Astrocyte of the hippocampus (primary cell): ENCODE results near the gene MED26.
"Not testable (repeated sequence)": the region's sequence is repeated elsewhere in the genome, so short reads cannot be mapped to it uniquely, and the experiment has no call there.

ENCODE experiments used
- DNase-seq: peaks from one replicate; pipeline ENCODE4 v3.0.0; 2011; ENCODE audit warnings: low read depth, low spot score

The MED26 gene

DNA sequence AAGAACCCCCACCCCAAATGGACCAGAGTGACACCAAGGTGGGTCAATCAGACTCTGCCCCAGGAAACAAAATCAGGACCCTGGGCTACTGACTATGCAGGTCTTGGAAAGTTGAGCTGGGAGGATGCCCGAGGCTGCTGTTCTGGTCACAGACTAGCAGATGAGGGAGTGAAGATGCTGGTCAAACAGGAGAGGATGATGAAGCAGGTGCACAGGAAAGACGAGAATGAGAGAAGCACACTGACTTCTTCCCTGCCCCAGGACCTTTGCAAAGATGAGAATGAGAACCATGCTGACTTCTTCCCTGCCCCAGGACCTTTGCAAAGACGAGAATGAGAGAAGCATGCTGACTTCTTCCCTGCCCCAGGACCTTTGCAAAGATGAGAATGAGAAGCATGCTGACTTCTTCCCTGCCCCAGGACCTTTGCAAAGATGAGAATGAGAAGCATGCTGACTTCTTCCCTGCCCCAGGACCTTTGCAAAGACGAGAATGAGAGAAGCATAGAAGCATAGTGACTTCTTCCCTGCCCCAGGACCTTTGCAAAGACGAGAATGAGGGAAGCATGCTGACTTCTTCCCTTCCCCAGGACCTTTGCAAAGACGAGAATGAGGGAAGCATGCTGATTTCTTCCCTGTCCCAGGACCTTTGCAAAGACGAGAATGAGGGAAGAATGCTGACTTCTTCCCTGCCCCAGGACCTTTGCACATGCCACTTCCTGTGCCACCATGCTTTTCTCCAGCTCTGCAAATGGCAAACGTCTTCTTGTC lies 23.6 kb upstream of the MED26 start:
- not testable (repeated sequence) for DNase-seq

DNA sequence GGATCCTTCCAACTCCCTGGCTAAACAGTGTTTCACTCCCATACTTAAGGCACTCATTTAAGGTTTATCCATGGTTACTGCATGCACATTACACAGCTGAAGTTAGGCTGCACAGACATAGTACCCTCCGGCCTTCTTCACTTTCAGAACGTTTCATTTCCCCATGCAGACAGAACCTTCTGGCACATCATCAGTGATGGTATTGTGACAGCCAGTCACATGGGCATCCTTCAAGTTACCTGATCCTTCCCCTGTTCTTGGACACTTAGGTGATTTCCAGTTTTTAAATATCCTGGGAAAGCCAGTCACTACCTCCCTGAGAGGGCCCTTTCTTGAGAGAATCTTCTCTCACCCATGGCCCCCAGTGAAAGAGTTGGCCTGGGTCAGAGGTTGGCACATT lies 22.8 kb upstream of the MED26 start:
- DNase-seq = no peak

- DNase-seq = no peak
Observed at GRCh38 chr19:16649734-16650133, 21.7 kb upstream of the MED26 start.

GRCh38 chr19:16645140-16645539 lies 17.1 kb upstream of the MED26 start:
- no peak for DNase-seq

- no peak for DNase-seq
Observed at GRCh38 chr19:16641695-16642094, 13.7 kb upstream of the MED26 start.

DNA sequence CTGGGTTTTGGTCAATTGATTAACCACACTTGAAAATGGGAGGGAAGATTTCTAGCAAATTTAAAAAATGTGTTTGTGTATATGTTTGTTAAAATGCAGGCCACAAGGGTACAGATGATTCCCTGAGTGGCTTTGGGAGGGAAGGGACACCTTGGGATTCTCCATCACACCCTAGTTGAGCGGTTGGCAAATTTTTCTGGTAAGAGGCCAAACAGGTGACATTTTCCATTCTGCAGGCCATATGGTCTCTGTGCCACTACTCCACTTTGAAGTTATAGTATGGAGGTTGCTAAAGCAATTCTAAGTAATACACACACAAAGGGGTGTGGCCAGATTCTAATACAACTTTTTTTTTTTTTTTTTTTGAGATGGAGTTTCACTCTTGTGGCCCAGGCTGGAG lies 12.9 kb upstream of the MED26 start:
- no peak for DNase-seq

DNA sequence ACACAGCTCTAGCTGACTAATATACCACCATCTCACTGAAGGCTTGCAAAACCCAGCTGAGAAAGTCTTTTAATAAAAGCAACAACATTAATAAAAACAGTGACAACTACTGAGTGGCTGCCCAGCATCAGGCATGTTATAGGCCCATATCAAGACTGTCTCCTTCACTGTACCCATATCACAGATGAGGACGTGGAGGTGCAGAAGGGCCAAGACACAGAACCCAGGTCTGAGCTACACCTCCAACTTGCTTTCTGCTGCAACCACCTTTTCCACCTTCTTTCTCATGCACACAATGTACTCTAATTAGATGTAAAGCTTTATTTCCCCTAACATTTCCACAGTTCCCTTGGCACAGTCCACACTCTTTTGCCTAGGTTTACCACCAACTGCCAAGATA lies 10.7 kb upstream of the MED26 start:
- DNase-seq = no peak

- DNase-seq = no peak
Observed at GRCh38 chr19:16637535-16637934, 9.5 kb upstream of the MED26 start.

DNA sequence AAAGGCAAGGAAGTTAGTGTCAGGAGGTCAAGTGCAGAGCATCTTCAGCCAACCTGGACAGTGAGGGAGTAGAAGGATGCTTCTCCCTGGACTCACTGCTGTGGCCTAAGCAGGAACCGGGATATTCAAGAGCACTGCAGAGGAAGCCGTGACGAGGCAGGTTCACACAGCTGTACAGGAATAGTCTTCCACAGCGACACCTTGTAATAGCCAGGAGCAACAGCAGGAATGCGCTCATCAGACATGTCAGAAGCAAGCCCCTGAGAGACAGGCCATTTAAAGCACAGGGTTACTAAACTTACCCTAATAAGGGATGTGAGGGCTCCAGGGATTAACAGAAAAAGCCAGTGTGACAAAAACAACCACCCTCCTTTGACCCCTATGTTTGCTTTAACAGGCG lies 3.5 kb upstream of the MED26 start:
- no peak for DNase-seq

GRCh38 chr19:16628984-16629691 lies 1.1 kb upstream of the MED26 start:
- DNase-seq = no peak

DNA sequence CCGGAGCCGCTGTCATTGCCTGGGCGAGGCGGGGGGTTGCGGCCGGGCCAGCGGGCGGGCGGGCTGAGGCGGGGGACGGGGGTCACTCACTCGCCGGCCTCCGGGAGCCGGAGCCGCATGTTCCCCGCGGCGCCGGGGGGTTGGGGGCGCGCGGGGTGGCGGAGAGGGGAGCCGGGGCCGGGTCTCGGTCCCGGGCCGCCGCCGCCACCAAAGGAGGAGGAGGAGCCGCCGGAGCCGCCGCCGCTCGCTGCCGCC lies 149 bp downstream of the MED26 start:
- no peak for DNase-seq

DNA sequence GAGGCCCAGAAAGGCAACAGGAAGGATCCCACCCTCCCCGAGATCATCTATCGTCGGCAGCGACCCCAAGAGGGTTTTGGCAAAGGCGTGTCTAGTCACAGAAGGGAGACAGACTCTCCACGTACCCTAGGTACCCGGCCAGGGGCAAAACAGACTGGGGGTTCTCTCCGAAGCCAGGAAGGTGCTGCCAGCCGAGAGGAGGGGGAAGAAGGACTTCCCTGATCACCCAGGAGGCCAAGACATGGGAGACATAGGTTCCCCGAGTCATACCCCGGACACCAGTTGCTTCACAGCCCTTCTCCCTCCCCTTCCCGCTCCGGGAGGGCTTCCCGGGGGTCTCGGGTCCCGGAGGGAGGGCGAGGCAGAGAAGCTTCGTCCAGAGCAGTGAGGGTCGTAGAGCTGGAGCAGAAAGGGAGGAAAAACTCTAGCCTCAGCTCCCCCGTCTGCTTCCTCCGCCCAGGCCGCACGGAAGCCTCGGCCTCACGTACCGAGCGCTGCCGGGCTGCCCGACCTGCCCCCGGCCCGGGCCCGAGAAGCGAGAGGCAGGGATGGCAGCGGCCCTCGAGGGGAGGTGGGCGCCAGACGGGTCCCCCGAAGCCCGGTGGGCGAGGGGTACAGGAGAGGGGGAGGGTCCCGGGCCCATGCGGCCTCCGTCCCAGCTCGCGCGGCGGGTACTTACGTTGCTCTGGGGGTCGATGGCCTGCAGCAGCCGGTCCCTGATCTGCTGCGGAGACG lies 644 bp downstream of the MED26 start:
- peak; percentile 29 for DNase-seq

DNA sequence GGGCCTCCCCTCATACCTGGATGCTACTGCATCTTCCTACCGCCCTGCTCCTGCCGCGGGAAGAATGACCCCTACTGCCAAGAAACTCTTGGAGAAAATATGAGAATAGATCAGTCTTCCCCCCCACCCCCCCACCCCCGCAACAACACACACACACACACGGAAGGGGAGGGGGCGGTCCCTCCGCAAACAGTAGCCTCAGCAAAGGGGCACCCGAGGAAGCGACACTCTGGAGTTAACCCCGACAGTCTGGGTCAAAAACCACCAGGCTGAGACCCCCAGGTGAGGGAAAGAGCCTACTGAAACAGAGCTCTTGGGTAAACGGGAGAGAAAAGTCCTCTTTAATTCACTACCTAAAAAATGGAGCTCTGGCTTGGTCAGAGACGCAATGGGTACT lies 1.2 kb downstream of the MED26 start:
- DNase-seq = peak; percentile 28

GRCh38 chr19:16625163-16625958 lies 2.6 kb downstream of the MED26 start:
- no peak for DNase-seq

GRCh38 chr19:16624236-16624635 lies 3.8 kb downstream of the MED26 start:
- no peak for DNase-seq

DNA sequence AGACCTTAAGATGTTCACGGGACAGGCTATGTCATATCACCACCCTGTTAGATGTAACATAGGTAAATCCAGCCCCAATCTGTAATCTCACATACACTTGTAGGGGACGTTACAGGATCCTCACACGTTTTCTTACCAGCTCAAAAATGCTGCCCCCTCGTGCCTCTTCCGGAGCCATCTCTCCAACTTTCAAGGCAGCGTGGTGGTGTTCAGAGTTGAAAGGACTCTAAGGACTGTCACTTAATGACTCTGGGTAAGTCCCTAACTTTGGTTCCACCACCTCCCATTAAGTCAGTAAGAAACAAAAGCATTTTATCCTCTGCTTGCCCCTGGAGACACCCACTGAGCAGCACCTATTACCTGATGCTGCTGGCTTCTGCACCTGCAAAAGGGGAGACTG lies 4.4 kb downstream of the MED26 start:
- no peak for DNase-seq

GRCh38 chr19:16623066-16623465 lies 4.9 kb downstream of the MED26 start:
- DNase-seq = no peak

GRCh38 chr19:16621165-16621800 lies 6.7 kb downstream of the MED26 start:
- DNase-seq = no peak

GRCh38 chr19:16620584-16620983 lies 7.4 kb downstream of the MED26 start:
- DNase-seq = no peak

GRCh38 chr19:16620018-16620417 lies 8.0 kb downstream of the MED26 start:
- DNase-seq = no peak

- peak; percentile 46 for DNase-seq
Observed at GRCh38 chr19:16619457-16619856, 8.5 kb downstream of the MED26 start.

- DNase-seq = no peak
Observed at GRCh38 chr19:16618248-16618647, 9.8 kb downstream of the MED26 start.
